ENCODE measurements around the gene PI16.

Gene PI16

GRCh38 chr6:36958775-36959554, 4.4 kb downstream of the PI16 start:
- no peak for DNase-seq

GRCh38 chr6:36959555-36960250, 5.2 kb downstream of the PI16 start:
- no peak for DNase-seq

GRCh38 chr6:36961441-36962435, 7.2 kb downstream of the PI16 start:
- no peak for DNase-seq

GRCh38 chr6:36962874-36963273, 8.3 kb downstream of the PI16 start:
- DNase-seq = peak; percentile 93

- peak; percentile 68 for DNase-seq
These were observed 9.1 kb downstream of the PI16 start for GRCh38 chr6:36963451-36964290.

- DNase-seq = no peak
These were observed 9.8 kb downstream of the PI16 start for GRCh38 chr6:36964349-36964748.

- DNase-seq = no peak
These were observed 10.4 kb downstream of the PI16 start for GRCh38 chr6:36964908-36965307.

GRCh38 chr6:36967301-36967700, 12.8 kb downstream of the PI16 start:
- no peak for DNase-seq

GRCh38 chr6:36967757-36968156, 13.2 kb downstream of the PI16 start:
- DNase-seq = no peak

- no peak for DNase-seq
These were observed 13.9 kb downstream of the PI16 start for GRCh38 chr6:36968266-36968977.

- DNase-seq = no peak
These were observed 14.7 kb downstream of the PI16 start for GRCh38 chr6:36969240-36969691.

GRCh38 chr6:36969988-36970891, 15.7 kb downstream of the PI16 start:
- DNase-seq = no peak

- no peak for DNase-seq
These were observed 16.6 kb downstream of the PI16 start for GRCh38 chr6:36970892-36971842.

- no peak for DNase-seq
These were observed 17.6 kb downstream of the PI16 start for GRCh38 chr6:36971921-36972673.

GRCh38 chr6:36973190-36973589, 18.7 kb downstream of the PI16 start:
- DNase-seq = no peak

GRCh38 chr6:36973647-36974046, 19.1 kb downstream of the PI16 start:
- no peak for DNase-seq

- no peak for DNase-seq
These were observed 20.9 kb downstream of the PI16 start for GRCh38 chr6:36975231-36976006.

GRCh38 chr6:36976007-36976264, 21.4 kb downstream of the PI16 start:
- DNase-seq = no peak

All from CD4-positive, alpha-beta T cell treated with Interleukin-17A for 1 hour (primary cell).